Omental fat pad (tissue), 4 donors: ENCODE results near the gene NXPH2. TPM values are rescaled to one million over a fixed set of nuclear protein-coding genes. Genes with fewer than 3 reads are reported as not detected.

Experiments used
- ATAC-seq: fragments of 150-250 bp; one replicate; pipeline ENCODE4 v1.9.1; 2016; ENCODE audit warnings: mild to moderate bottlenecking, moderate library complexity; ENCODE audit not compliant: low FRiP score
- DNase-seq: peaks from one replicate; pipeline ENCODE4 v3.0.0-alpha.2; 2019; ENCODE audit warnings: low spot score
- CTCF ChIP-seq, 3 donors: fragments of 450-650 bp; IDR thresholded peaks; one replicate each; pipeline ENCODE4 v1.5.1; 2016 to 2017; ENCODE audit warnings: antibody characterized with exemption in 3 of 3, mild to moderate bottlenecking in 3 of 3, moderate library complexity in 2 of 3
- total RNA-seq, 4 donors: library from RNA; depleted of rRNA; stranded (reverse); fragments of >200 nt; gene quantifications; one replicate each; pipeline ENCODE4 v1.1.0, GENCODE V29; 2016

NXPH2 gene
- total RNA-seq, 4 donors from 2014 or later: 0.37 to 2.1 TPM; not detected in 2

GRCh38 chr2:138633049-138633448, 147.1 kb downstream of the NXPH2 start:
- TF ChIP-seq CTCF (IDR thresholded peaks at IDR 0.05): no peak
- DNase-seq (no peak), ATAC-seq (no peak)

DNA sequence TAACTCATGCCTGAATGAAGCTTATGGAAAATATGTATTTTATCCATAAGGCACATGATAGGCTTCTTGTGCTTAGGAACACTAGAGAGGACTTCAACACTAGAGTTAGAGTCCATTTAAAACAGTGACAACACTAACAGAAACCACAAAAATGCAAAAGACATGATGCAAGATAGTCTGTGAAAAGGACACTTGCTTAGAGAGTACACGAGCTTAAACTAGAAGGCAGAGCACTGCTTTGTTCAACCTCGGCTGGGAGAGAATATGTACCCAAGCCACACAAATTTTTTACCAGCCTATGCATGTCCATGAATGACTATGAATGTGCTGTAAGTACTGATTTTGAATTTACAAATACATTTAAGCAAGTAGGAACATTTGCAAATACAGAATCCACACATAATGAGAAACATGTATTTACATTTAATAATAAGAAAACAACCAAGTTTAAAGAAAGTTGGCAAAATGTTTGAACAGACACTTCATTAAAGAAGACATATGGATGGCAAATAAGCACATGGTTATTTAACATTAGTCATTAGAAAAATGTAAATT, 148.0 kb downstream of the NXPH2 start:
- DNase-seq: no peak
- ATAC-seq: no peak
- no peak for TF ChIP-seq CTCF (IDR thresholded peaks at IDR 0.05)

GRCh38 chr2:138630164-138630563, 150.0 kb downstream of the NXPH2 start:
- DNase-seq (no peak), ATAC-seq (no peak)
- TF ChIP-seq CTCF (IDR thresholded peaks at IDR 0.05): no peak

DNA sequence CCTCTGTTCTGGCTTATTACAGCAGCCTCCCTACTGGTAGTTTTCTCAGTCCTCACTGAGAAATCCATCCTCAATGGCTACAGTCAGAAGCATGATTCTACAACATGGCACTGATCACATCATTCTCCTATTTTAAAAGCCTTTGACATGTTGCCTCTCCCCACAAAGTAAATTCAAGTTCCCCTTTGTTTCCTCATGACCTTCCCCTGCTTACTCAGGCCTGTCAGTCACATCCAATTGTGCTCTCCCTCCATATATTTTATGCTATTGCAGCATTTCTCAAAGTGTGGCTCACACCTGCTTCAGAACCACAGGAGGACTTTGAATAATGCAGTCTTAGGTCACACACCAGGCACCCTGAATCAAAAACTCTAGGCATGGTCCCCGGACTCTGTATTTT, 154.0 kb downstream of the NXPH2 start:
- TF ChIP-seq CTCF (IDR thresholded peaks at IDR 0.05): no peak
- ATAC-seq: no peak
- no peak for DNase-seq

DNA sequence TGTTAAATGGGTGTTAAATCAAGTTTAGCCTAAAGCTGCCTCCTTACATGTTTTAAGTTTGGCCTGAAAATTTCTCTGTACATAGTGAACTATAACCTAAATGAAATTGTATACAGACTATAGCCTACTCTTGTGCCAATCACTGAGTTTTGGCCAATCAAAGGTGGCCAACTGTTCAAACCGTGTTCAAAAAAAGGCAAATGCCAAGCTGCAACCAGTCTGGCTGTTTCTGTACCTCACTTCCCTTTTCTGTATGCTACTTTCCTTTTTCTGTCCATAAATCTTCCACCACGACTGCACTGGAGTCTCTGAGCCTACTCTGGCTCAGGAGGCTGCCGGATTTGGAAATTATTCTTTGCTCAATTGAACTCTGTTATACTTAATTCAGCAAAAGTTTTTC, 157.6 kb downstream of the NXPH2 start:
- no peak for TF ChIP-seq CTCF (IDR thresholded peaks at IDR 0.05)
- DNase-seq (no peak), ATAC-seq (no peak)

DNA sequence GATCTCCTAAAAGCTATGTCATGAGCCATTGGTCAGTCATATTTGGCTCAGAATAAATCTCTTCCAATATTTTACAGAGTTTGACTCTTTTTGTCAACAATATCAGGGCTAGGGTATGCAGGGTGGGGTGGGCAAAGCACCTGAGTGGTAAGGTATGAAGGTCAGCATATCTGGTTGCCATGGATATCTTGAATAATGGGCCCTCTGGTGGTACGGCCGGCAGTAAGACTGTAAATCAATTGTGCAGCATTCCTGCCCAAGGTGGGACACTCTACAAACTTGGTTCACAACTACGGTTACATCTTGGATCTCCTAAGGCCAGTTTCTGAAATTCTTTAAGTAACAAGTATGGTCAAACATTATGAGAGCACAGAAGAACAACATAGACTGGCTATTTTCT, 159.1 kb downstream of the NXPH2 start:
- no peak for TF ChIP-seq CTCF (IDR thresholded peaks at IDR 0.05)
- no peak for ATAC-seq
- DNase-seq: no peak

DNA sequence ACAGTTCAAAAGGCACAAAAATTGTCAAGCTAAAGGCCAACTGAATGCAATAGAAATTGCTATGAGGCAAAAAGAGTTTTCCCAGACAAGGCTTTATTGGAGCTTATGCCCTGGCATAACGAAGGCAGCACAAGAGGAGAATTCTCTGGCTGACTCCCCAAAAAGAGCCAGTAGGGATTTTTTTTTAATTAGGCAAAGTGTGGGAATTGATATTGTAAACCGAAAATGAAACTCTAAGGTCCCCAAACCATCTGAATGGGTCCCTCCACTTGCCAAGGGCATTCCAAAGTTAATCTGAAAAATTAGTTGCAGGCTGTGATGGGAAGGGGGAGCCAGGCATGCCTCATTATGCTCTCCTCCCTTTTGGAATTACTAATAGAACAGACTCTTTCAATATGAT, 159.8 kb downstream of the NXPH2 start:
- TF ChIP-seq CTCF (IDR thresholded peaks at IDR 0.05): no peak
- DNase-seq (no peak), ATAC-seq (no peak)
